ENCODE data around the gene CHPT1. TPM values are rescaled to one million over a fixed set of nuclear protein-coding genes. Genes with fewer than 3 reads are reported as not detected.
A peak's percentile ranks its signal among the peaks of the same experiment; 100 is the strongest.
"Not testable (repeated sequence)": the region's sequence is repeated elsewhere in the genome, so short reads cannot be mapped to it uniquely, and the experiment has no call there.

Gene CHPT1
- total RNA-seq, 3 donors from 2014 or later (not counting 1 experiment from before 2014, with no cell fraction given), result 3.9 to 23.6 (median 7.3) TPM

- Histone ChIP-seq H3K4me3 (ENCODE audit: low read length) (no peak overlapping the region), H3K27ac (ENCODE audit: low read length) (peak overlapping the region; percentile 1)
- peak overlapping the region; percentile 31 to 32 for H3K27ac Mint-ChIP-seq
Measured at GRCh38 chr12:101671157-101671791, 26.2 kb upstream of the CHPT1 start.

GRCh38 chr12:101671833-101672232, 25.6 kb upstream of the CHPT1 start:
- Histone ChIP-seq H3K27me3 (ENCODE audit: control insufficient read depth, insufficient read depth, low read length) (no peaks in the 10 kb centered on the region), H3K4me1 (ENCODE audit: control insufficient read depth, insufficient read depth, low read length) (peaks cover 17% of the 10 kb centered on the region), H3K36me3 (ENCODE audit: control insufficient read depth, insufficient read depth, low read length) (no peaks in the 10 kb centered on the region), H3K9me3 (ENCODE audit: control insufficient read depth, insufficient read depth, low read length) (no peaks in the 10 kb centered on the region), H3K27ac (ENCODE audit: low read length) (peak overlapping the region; percentile 1), H3K4me3 (ENCODE audit: low read length) (no peak overlapping the region)
- peaks cover 3 to 16% of the 10 kb centered on the region in 2 donors for H3K27me3 Mint-ChIP-seq (ENCODE audit: low read depth in 2 of 2)
- no peaks in the 10 kb centered on the region for H3K9me3 Mint-ChIP-seq
- DNase-seq (no peak), ATAC-seq (no peak)
- intact Hi-C loops (cut with micrococcal nuclease), result loop anchor here (10.0 kb wide), 1 partner anchor 73 kb away; no protein-coding TSS in a partner anchor
- peaks cover 20 to 21% of the 10 kb centered on the region in 2 donors for H3K4me1 Mint-ChIP-seq
- 63% methylated on average over 4 of the region's 4 CpGs for WGBS (ENCODE audit: insufficient coverage)
- H3K27ac Mint-ChIP-seq, result peak overlapping the region in 1 of 2 donors; percentile 31
- H3K4me3 Mint-ChIP-seq, result peak overlapping the region; percentile 65
- TF ChIP-seq, protein P1, sequence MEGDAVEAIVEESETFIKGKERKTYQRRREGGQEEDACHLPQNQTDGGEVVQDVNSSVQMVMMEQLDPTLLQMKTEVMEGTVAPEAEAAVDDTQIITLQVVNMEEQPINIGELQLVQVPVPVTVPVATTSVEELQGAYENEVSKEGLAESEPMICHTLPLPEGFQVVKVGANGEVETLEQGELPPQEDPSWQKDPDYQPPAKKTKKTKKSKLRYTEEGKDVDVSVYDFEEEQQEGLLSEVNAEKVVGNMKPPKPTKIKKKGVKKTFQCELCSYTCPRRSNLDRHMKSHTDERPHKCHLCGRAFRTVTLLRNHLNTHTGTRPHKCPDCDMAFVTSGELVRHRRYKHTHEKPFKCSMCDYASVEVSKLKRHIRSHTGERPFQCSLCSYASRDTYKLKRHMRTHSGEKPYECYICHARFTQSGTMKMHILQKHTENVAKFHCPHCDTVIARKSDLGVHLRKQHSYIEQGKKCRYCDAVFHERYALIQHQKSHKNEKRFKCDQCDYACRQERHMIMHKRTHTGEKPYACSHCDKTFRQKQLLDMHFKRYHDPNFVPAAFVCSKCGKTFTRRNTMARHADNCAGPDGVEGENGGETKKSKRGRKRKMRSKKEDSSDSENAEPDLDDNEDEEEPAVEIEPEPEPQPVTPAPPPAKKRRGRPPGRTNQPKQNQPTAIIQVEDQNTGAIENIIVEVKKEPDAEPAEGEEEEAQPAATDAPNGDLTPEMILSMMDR (IDR thresholded peaks at IDR 0.05), result no peak
- no peaks in the 10 kb centered on the region for H3K36me3 Mint-ChIP-seq

More at GRCh38 chr12:101671157-101671791, 26.2 kb upstream of the CHPT1 start:
- peaks cover 6 to 21% of the 10 kb centered on the region in 2 donors for H3K27me3 Mint-ChIP-seq (ENCODE audit: low read depth in 2 of 2)
- TF ChIP-seq, protein P1 (IDR thresholded peaks at IDR 0.05), result no peak
- peaks cover 17% of the 10 kb centered on the region for H3K4me1 ChIP-seq (ENCODE audit: control insufficient read depth, insufficient read depth, low read length)
- no peaks in the 10 kb centered on the region for H3K36me3 Mint-ChIP-seq
- intact Hi-C loops (cut with micrococcal nuclease), result loop anchor here (10.0 kb wide), 1 partner anchor 74 kb away; no protein-coding TSS in a partner anchor
- no peaks in the 10 kb centered on the region for H3K27me3 ChIP-seq (ENCODE audit: control insufficient read depth, insufficient read depth, low read length)
- ATAC-seq (peak; percentile 69 to 78 (median 76)), DNase-seq (peak in 1 of 2 donors; percentile 61)
- peak overlapping the region; percentile 65 for H3K4me3 Mint-ChIP-seq
- no peaks in the 10 kb centered on the region for H3K9me3 ChIP-seq (ENCODE audit: control insufficient read depth, insufficient read depth, low read length)
- H3K9me3 Mint-ChIP-seq, result no peaks in the 10 kb centered on the region
- WGBS (ENCODE audit: insufficient coverage), result 16% methylated on average over 5 of the region's 6 CpGs
- H3K4me1 Mint-ChIP-seq, result peaks cover 20 to 21% of the 10 kb centered on the region in 2 donors
- H3K36me3 ChIP-seq (ENCODE audit: control insufficient read depth, insufficient read depth, low read length), result no peaks in the 10 kb centered on the region

DNA sequence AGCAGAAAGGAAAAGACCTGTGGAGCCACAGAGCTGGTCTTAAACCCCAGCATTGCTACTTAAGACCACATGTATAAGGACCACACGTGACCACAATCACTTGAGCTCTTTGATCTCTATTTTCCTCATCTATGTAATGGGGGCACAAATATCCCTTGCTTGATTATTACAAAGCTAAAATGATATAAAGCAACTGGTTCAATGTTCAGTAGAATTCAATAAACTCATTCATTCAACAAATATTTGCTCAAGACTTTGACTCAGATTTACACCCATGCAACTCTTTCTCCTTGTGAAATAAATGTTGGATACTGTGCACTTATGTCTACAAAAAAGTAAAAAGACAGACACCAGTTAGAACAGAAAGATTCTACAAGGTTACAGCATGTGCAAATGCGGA, 21.9 kb upstream of the CHPT1 start:
- no peak overlapping the region for H3K4me3 ChIP-seq (ENCODE audit: low read length)
- no peaks in the 10 kb centered on the region for H3K36me3 ChIP-seq (ENCODE audit: control insufficient read depth, insufficient read depth, low read length)
- ATAC-seq (no peak), DNase-seq (no peak)
- H3K4me1 ChIP-seq (ENCODE audit: control insufficient read depth, insufficient read depth, low read length), result peaks cover 17% of the 10 kb centered on the region
- TF ChIP-seq, protein P1 (IDR thresholded peaks at IDR 0.05), result no peak
- no peaks in the 10 kb centered on the region for H3K36me3 Mint-ChIP-seq
- H3K9me3 Mint-ChIP-seq, result no peaks in the 10 kb centered on the region
- intact Hi-C loops (cut with micrococcal nuclease), result loop anchor here (10.0 kb wide), 1 partner anchor 69 kb away; no protein-coding TSS in a partner anchor
- H3K27me3 ChIP-seq (ENCODE audit: control insufficient read depth, insufficient read depth, low read length), result peaks cover 3% of the 10 kb centered on the region
- H3K4me3 Mint-ChIP-seq, result no peak overlapping the region
- H3K27ac ChIP-seq (ENCODE audit: low read length), result no peak overlapping the region
- peaks cover 26 to 33% of the 10 kb centered on the region in 2 donors for H3K27me3 Mint-ChIP-seq (ENCODE audit: low read depth in 2 of 2)
- 90% methylated on average over 1 of the region's 2 CpGs for WGBS (ENCODE audit: insufficient coverage)
- H3K9me3 ChIP-seq (ENCODE audit: control insufficient read depth, insufficient read depth, low read length), result no peaks in the 10 kb centered on the region
- H3K4me1 Mint-ChIP-seq, result peaks cover 22 to 26% of the 10 kb centered on the region in 2 donors
- no peak overlapping the region for H3K27ac Mint-ChIP-seq

DNA sequence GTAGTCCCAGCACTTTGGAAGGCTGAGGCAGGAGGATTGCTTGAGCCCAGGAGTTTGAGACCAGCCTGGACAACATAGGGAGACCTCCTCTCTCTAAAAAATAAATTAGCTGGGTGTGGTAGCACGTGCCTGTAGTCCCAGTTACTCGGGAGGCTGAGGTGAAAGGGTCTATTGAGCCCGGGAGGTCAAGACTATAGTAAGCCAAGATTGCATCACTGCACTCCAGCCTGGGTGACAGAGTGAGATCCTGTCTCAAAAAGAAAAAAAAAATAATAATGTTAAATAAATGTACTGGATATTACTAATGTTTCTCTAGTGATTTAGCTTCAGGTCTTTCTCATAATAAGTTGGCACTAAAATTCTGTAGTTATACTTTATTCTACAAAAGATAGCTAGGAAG, 20.9 kb upstream of the CHPT1 start:
- not testable (repeated sequence) for H3K27me3 ChIP-seq (ENCODE audit: control insufficient read depth, insufficient read depth, low read length); H3K36me3 Mint-ChIP-seq; H3K9me3 Mint-ChIP-seq; H3K4me3 Mint-ChIP-seq; H3K4me3 ChIP-seq (ENCODE audit: low read length); H3K36me3 ChIP-seq (ENCODE audit: control insufficient read depth, insufficient read depth, low read length); H3K27ac Mint-ChIP-seq; ATAC-seq; DNase-seq; H3K27ac ChIP-seq (ENCODE audit: low read length); H3K9me3 ChIP-seq (ENCODE audit: control insufficient read depth, insufficient read depth, low read length)
- Mint-ChIP-seq H3K4me1 (peaks cover 16 to 20% of the 10 kb centered on the region in 2 donors), H3K27me3 (ENCODE audit: low read depth in 2 of 2) (peaks cover 26 to 33% of the 10 kb centered on the region in 2 donors)
- 100% methylated on average over 3 of the region's 3 CpGs for WGBS (ENCODE audit: insufficient coverage)
- H3K4me1 ChIP-seq (ENCODE audit: control insufficient read depth, insufficient read depth, low read length), result peaks cover 10% of the 10 kb centered on the region
- intact Hi-C loops (cut with micrococcal nuclease), result loop anchor here (10.0 kb wide), 1 partner anchor 68 kb away; no protein-coding TSS in a partner anchor

Data from natural killer cell (primary cell).